NCI-H69 (cell line): ENCODE measurements around the gene LENEP.
"Not testable (repeated sequence)": the region's sequence is repeated elsewhere in the genome, so short reads cannot be mapped to it uniquely, and the experiment has no call there.

Source experiments
- DNase-seq: peaks from one replicate; lab custom pipeline; 2025; lab: John Stamatoyannopoulos, UW

Gene LENEP

GRCh38 chr1:154974808-154975408 lies 18.5 kb upstream of the LENEP start:
- peak; percentile 96 for DNase-seq

DNA sequence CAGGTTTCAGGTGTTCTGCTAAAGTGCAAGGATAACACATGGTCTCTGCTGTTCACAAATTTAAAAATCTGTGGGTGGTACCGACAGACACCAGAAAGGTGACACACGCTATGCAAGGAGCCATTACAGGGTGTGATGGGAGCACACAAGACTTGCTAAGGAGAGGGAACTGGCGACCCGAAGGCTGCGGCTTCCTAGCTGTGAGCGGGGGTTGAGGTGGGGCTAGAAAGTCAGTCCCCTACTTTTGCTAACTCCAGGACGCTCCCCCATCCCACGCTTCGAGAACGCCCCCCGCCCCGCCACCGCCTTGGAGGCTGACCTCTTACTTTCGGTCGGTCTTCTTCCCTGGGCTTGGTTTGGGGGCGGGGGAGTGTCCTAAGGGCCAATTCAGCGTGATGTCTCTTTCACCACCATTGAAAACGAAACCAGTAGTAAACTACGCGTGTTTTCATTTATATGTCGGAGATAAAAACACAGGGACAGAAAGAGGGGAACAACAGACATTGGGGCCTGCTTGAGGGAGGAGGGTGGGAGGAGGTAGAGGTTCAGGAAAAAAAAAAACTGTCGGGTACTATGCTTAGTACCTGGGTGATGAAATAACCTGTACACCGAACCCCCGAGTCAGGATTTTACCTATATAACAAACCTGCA lies 17.9 kb upstream of the LENEP start:
- DNase-seq = peak; percentile 57

- not testable (repeated sequence) for DNase-seq
These were observed 15.6 kb upstream of the LENEP start for GRCh38 chr1:154977762-154978161.

- DNase-seq = no peak
These were observed 15.0 kb upstream of the LENEP start for GRCh38 chr1:154978360-154978759.

GRCh38 chr1:154982341-154982740 lies 11.0 kb upstream of the LENEP start:
- DNase-seq = peak; percentile 71

GRCh38 chr1:154982897-154983648 lies 10.3 kb upstream of the LENEP start, which contains the start of gene FLAD1:
FLAD1 (plus strand) TSS chr1:154983344; CDS start chr1:154983695, 351 bp downstream.
- peak; percentile 100 for DNase-seq

- peak; percentile 45 for DNase-seq
These were observed 9.5 kb upstream of the LENEP start for GRCh38 chr1:154983776-154984466.

DNA sequence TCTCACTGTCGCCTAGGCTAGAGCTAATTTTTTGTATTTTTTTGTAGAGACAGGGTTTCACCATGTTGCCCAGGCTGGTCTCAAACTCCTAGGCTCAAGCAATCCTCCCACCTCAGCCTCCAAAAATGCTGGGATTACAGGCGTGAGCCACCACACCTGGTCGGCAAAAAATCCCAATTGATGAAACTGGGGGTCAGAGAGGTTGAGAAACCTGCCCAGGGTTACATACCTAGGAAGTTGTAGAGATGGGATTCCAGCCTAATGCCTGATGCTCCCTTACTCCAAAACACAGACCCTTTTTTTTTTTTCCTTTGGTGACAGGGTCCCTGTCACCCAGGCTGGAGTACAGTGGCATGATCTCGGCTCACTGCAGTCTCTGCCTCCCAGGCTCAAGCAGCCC lies 6.7 kb upstream of the LENEP start:
- not testable (repeated sequence) for DNase-seq

DNA sequence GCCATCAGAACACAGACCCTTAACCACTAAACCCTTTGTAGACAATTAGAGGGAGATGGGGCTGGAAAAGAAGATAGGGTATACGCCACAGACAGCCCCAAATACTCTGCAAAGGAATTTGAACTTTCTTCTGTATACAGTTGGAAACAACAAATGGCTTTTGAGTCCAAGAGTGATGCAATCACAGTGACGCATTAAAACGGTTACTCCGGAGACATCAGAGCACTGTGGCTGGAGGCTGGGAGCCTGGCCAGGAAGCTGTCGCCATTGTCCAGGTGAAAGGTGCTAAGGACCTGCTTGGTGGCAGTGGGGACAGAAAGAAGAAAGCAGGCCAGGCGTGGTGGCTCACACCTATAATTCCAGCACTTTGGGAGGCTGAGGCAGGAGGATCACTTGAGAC lies 6.1 kb upstream of the LENEP start:
- DNase-seq = no peak

DNA sequence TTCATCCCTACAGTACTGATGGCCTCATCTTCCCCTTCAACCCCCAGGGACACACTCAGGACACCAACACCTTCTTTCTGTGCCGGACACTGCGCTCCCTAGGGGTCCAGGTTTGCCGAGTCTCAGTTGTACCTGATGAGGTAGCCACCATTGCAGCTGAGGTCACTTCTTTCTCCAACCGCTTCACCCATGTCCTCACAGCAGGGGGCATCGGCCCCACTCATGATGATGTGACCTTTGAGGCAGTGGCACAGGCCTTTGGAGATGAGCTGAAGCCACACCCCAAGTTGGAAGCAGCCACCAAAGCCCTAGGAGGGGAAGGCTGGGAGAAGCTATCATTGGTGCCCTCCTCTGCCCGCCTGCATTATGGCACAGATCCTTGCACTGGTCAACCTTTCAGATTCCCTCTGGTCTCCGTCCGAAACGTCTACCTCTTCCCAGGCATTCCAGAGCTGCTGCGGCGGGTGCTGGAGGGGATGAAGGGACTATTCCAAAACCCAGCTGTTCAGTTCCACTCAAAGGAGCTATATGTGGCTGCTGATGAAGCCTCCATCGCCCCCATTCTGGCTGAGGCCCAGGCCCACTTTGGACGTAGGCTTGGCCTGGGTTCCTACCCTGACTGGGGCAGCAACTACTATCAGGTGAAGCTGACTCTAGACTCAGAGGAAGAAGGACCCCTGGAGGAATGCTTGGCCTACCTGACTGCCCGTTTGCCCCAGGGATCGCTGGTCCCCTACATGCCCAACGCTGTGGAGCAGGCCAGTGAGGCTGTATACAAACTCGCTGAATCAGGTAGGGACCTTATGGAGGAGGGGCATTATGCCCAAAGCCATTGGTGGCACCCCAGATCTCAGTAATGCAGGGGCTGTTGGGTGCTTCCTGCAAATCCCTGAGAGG lies 5.1 kb upstream of the LENEP start:
- no peak for DNase-seq

DNA sequence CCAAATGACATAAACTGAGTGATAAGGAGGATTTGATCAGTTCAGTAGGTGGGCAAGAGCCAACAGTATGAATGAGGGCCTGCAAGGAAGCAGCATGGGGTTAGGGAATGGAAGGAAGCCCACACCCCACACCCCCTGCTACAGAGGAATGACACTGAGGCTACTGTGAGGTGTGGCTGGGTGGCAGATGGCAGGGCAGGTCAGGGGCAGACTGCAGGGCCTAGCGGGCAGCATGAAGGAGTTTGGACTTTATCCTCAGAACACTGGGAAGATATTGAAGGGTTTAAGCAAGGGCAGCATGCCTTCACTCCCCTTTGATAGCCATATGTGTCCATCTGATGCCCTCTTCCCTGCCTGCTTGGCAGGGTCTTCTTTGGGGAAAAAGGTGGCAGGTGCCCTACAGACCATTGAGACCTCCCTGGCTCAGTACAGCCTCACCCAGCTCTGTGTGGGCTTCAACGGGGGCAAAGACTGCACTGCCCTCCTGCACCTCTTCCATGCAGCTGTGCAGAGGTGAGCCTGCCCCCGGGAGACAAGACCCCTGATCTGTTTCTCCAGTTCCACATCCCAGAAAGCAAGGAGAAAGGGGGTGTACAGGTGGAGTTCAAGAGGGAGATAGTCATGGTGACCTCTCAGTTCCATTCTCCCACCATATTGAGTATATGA lies 4.1 kb upstream of the LENEP start:
- DNase-seq = no peak

DNA sequence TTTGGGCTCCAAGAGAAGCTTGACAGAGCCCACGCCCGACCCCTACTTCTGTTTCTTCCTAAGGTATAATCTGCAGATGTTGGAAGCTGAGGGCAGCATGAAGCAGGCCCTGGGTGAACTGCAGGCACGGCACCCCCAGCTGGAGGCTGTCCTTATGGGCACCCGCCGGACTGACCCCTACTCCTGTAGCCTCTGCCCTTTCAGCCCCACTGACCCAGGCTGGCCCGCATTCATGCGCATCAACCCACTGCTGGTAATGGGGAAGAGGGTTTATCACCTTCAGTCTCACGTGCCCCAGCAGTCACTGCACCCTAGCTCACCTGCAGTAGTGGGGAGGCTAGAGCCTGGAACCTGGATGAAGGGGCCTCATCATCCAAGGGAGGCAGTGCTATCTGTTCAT lies 3.1 kb upstream of the LENEP start:
- no peak for DNase-seq

GRCh38 chr1:154992721-154993571 lies 440 bp upstream of the LENEP start:
- DNase-seq = peak; percentile 58

GRCh38 chr1:154994269-154994587 lies 842 bp downstream of the LENEP start:
- DNase-seq = no peak

- DNase-seq = no peak
These were observed 1.2 kb downstream of the LENEP start for GRCh38 chr1:154994591-154994990.

DNA sequence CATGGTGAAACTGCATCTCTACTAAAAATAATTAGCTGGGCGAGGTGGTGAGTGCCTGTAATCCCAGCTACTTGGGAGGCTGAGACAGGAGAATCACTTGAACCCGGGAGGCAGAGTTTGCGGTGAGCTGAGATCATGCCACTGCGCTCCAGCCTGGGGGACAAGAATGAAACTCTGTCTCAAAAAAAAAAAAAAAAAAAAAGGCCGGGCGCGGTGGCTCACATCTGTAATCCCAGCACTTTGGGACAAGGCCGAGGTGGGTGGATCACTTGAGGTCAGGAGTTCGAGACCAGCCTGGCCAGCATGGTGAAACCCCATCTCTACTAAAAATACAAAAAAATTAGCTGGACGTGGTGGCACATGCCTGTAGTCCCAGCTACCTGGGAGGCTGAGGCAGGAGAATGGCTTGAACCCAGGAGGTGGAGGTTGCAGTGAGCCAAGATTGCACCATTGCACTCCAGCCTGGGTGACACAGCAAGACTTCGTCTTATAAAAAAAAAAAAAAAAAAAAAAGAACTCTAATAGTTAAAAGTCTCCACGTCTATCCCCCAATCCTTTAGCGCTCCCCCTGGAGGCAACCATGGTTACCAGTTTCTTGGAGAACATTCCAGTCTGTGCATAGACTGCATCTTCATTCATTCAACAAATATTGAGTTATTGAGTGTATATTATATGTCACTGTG lies 2.1 kb downstream of the LENEP start:
- peak; percentile 45 for DNase-seq

- no peak for DNase-seq
These were observed 3.7 kb downstream of the LENEP start for GRCh38 chr1:154996966-154997701.

GRCh38 chr1:154998201-154998780 lies 4.9 kb downstream of the LENEP start:
- DNase-seq = no peak
